ENCODE results near the gene ATG3.

The ATG3 gene

DNA sequence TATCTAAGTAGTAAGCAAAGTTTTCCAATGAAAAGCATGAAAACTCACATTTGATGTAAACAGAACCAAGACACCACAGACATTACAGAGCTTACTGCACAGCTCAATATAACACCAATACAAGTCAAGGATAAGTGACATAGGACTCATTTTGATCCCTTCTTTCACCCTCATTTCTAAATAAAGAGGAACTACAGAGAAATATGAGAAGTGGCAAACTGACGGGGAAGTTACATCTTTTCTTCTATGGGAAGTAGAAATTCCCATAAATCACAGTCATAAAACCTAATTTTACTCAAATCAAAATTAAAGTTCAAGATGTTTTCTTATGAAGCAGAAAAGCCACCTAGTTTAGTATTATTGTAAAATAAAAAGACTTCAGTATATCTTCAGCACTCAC is 3.8 kb downstream of the ATG3 start:
- CTCF ChIA-PET: interaction anchor here (1.1 kb wide), 1 partner anchor 9 kb away, joined by 3 read pairs; no protein-coding TSS in a partner anchor
- TF ChIP-seq, protein P1, sequence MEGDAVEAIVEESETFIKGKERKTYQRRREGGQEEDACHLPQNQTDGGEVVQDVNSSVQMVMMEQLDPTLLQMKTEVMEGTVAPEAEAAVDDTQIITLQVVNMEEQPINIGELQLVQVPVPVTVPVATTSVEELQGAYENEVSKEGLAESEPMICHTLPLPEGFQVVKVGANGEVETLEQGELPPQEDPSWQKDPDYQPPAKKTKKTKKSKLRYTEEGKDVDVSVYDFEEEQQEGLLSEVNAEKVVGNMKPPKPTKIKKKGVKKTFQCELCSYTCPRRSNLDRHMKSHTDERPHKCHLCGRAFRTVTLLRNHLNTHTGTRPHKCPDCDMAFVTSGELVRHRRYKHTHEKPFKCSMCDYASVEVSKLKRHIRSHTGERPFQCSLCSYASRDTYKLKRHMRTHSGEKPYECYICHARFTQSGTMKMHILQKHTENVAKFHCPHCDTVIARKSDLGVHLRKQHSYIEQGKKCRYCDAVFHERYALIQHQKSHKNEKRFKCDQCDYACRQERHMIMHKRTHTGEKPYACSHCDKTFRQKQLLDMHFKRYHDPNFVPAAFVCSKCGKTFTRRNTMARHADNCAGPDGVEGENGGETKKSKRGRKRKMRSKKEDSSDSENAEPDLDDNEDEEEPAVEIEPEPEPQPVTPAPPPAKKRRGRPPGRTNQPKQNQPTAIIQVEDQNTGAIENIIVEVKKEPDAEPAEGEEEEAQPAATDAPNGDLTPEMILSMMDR (IDR thresholded peaks at IDR 0.05; ENCODE audit: control extremely low read depth, extremely low read depth, low read depth, missing control alignments): no peak

DNA sequence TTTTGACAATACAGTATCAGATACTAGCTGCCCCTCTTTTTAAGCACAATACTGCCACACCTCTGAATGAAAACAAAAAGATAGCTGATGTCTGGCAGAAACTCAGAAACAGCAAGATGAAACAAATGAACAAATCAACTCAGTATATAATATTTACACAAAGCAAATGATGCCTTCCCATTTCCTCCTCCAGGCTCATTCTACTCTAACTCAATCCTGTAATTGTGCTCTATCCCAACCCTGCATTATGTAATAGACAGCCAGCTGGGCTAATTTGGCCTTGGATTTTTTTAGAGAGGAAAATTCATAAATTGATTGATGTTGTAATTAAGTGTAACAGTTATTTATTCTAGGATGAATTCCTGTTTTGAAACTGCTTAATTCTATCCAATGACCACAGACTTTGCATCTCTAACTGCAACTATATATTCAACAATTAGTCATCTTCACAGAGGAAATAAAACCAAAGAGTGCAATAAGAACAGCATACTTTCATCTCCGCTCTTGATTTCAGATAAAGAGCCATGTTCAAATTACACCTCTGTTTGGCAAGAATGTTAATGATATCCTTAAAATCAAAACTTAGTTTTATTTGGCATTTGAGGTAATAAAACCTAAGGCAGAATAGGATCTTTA is 6.1 kb downstream of the ATG3 start:
- TF ChIP-seq, protein P1 (IDR thresholded peaks at IDR 0.05; ENCODE audit: control extremely low read depth, extremely low read depth, low read depth, missing control alignments): no peak
- CTCF ChIA-PET: interaction anchor here (1.0 kb wide), 1 partner anchor 251 kb away, joined by 3 read pairs; no protein-coding TSS in a partner anchor
- POLR2A ChIA-PET: no interaction called here
- DNase-seq (ENCODE audit: extremely low spot score): no peak

More for the DNA sequence above, 3.8 kb downstream of the ATG3 start:
- DNase-seq (ENCODE audit: extremely low spot score): no peak
- POLR2A ChIA-PET: no interaction called here

DNA sequence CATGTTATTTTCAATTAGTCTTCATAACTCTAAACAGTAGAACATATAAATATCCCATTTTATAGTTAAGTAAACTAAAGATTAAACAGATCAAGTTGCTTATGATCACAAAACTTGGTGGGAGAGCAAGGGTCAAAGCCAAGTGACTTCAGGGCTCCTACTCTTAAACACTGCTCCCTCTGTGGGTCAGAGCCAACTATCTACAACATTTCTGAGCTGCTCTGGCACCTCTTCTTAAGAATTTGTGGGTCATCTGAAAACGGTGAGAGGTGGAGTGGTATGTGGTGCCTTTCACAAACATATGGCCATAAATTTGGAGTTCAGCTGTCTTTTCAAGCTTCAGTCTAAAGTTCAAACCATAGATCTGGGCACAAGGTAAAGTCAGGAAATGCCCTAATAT is 10.9 kb downstream of the ATG3 start:
- TF ChIP-seq, protein P1 (IDR thresholded peaks at IDR 0.05; ENCODE audit: control extremely low read depth, extremely low read depth, low read depth, missing control alignments): no peak
- ChIA-PET CTCF (interaction anchor here (1.4 to 1.7 kb wide), 2 partner anchors 246 to 258 kb away, joined by 5 read pairs; partner anchors contain the start of gene SLC9C1), POLR2A (no interaction called here)
- DNase-seq (ENCODE audit: extremely low spot score): no peak

DNA sequence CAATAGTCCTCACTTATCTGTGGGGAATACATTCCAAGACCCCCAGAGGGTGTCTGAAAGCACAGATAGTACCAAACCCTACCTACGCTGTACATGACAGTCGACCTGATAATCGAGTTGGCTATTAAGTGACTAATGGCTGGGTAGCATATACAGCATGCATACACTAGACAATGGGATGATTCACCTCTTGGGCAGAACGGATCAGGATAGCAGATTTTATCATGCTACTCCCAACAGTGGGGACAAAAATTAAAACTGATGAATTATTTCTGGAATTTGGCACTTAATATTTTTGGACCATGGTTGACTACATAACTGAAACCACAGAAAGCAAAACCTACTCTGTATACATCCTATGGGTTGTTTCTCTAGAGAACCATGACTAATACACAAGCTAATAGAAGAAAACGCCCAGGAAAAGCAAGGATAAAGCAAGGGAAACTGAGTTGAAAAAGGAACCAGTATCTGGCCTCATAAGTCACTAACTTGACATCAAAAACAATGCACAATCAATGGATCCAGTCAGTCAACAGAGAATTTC is 15.5 kb downstream of the ATG3 start:
- CTCF ChIA-PET: no interaction called here
- POLR2A ChIA-PET: no interaction called here
- TF ChIP-seq, protein P1 (IDR thresholded peaks at IDR 0.05; ENCODE audit: control extremely low read depth, extremely low read depth, low read depth, missing control alignments): no peak
- DNase-seq (ENCODE audit: extremely low spot score): no peak

DNA sequence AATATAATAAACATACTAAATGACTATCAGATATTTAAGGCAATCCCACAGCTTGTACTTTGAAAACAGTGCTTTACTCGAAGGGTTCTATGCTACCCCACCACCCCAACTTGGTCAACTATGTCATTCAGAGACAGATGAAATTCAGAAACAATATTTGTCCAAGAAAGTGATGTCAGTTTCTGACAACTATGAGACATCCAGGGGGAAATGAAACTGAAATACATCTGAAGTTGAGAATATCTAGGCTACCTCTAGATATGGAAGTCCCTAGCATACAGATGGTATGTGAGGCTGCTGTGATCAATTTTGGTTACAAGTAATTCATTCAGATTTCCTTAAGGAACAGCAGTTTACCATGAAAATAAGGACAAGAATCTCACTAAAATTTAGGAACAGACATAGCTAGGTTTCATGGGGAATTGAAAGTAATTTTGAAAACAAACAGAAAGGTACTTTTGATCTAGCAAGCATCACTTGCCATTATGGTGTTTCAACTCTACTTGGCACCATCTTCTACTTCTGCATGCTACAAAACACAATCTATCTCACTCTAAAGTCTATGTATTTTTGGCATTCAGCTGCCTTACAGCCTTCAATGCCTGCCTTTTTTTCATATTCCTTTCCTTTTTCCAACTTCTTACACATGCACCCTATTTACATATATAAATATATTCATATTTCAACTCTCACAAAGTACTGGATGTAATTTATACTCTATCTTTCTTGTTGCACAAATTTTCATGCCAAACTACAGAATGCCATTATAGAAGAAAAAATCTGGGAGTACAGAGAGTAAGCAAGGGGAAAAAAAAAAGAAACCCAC is 21.7 kb downstream of the ATG3 start:
- ChIA-PET POLR2A (no interaction called here), CTCF (interaction anchor here (1.0 kb wide), 2 partner anchors 9 kb away, joined by 3 read pairs; no protein-coding TSS in a partner anchor)
- TF ChIP-seq, protein P1 (IDR thresholded peaks at IDR 0.05; ENCODE audit: control extremely low read depth, extremely low read depth, low read depth, missing control alignments): no peak
- DNase-seq (ENCODE audit: extremely low spot score): peak; percentile 56

DNA sequence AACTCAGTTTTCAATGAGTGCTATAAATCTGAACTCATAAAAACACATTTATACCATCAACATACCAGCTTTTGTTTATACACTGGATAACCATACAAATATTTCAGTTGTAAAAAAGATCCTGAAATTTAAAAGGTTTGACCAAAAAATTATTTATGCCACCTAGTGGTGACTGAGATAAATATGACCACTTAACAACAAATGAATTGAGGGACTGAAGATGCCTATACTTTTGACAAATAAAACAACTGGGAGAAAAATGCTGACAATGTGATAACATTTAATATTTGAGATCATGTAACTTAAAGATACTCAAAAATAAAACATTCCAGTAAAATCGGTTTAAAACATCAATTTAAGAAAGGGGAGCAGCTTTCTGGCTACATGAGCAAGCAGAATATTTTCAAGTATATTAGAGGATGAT is 30.4 kb downstream of the ATG3 start:
- TF ChIP-seq, protein P1 (IDR thresholded peaks at IDR 0.05; ENCODE audit: control extremely low read depth, extremely low read depth, low read depth, missing control alignments): peak; percentile 27
- CTCF ChIA-PET: interaction anchor here (0.6 to 1.4 kb wide), 11 partner anchors 9 to 420 kb away, joined by 3 to 10 read pairs (median 3); partner anchors contain the start of gene SLC9C1
- POLR2A ChIA-PET: no interaction called here
- DNase-seq (ENCODE audit: extremely low spot score): peak; percentile 26

All from GM10248 (cell line).